Measurements from ENCODE around the gene DACH1. TPM values are rescaled to one million over a fixed set of nuclear protein-coding genes. Genes with fewer than 3 reads are reported as not detected.
A peak's percentile ranks its signal among the peaks of the same experiment; 100 is the strongest.

DACH1 gene
- total RNA-seq, 1 experiment from 2014 or later: 0.11 TPM

DNA sequence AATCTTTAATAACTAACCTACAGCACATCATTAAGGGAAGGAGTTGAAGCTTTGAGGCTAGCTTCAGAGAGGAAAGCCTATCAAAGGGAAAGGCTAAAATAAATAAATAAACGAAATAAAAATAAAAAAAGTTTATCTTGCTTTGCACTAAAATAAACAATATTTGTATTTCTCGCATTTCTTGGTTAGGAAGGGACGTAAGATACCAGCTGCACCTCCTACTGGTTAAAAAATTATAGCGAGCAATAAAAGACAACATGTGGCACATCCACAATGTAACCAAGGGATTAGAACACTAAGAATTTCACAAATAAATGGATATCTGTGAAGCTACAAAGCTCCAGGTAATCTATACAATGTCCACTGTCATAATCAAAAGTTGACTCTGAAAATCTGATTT is 194.5 kb downstream of the DACH1 start:
- Histone ChIP-seq H3K36me3 (ENCODE audit: insufficient read depth, low read length, poor library complexity, severe bottlenecking) (no peaks in the 10 kb centered on the region), H3K9me3 (ENCODE audit: low read depth, low read length, poor library complexity, severe bottlenecking) (no peaks in the 10 kb centered on the region), H3K4me3 (ENCODE audit: low read depth, low read length, poor library complexity, severe bottlenecking) (no peak overlapping the region), H3K27ac (ENCODE audit: low read depth, low read length, poor library complexity, severe bottlenecking) (no peak overlapping the region), H3K4me1 (ENCODE audit: insufficient read depth, low read length, poor library complexity, severe bottlenecking) (peaks cover 13% of the 10 kb centered on the region), H3K27me3 (replicated peaks; ENCODE audit: insufficient read depth, low read depth, low read length, poor library complexity) (no peaks in the 10 kb centered on the region)
- DNase-seq (ENCODE audit: low spot score): peak; percentile 33
- TF ChIP-seq, protein P1, sequence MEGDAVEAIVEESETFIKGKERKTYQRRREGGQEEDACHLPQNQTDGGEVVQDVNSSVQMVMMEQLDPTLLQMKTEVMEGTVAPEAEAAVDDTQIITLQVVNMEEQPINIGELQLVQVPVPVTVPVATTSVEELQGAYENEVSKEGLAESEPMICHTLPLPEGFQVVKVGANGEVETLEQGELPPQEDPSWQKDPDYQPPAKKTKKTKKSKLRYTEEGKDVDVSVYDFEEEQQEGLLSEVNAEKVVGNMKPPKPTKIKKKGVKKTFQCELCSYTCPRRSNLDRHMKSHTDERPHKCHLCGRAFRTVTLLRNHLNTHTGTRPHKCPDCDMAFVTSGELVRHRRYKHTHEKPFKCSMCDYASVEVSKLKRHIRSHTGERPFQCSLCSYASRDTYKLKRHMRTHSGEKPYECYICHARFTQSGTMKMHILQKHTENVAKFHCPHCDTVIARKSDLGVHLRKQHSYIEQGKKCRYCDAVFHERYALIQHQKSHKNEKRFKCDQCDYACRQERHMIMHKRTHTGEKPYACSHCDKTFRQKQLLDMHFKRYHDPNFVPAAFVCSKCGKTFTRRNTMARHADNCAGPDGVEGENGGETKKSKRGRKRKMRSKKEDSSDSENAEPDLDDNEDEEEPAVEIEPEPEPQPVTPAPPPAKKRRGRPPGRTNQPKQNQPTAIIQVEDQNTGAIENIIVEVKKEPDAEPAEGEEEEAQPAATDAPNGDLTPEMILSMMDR (conservative IDR thresholded peaks at IDR 0.05; ENCODE audit: low read depth, low read length): peak; percentile 59
- TF ChIP-seq EZH2 (IDR thresholded peaks at IDR 0.05; ENCODE audit: borderline replicate concordance, low read depth, low read length, poor library complexity, severe bottlenecking): no peak
- intact Hi-C loops (cut with micrococcal nuclease; ENCODE audit: unreplicated experiment): no loop called here
- no TSS peak for BruUV-seq (replicated peaks)
- CTCF ChIA-PET: no interaction called here
- POLR2A ChIA-PET (ENCODE audit: low non-redundant PET): no interaction called here

DNA sequence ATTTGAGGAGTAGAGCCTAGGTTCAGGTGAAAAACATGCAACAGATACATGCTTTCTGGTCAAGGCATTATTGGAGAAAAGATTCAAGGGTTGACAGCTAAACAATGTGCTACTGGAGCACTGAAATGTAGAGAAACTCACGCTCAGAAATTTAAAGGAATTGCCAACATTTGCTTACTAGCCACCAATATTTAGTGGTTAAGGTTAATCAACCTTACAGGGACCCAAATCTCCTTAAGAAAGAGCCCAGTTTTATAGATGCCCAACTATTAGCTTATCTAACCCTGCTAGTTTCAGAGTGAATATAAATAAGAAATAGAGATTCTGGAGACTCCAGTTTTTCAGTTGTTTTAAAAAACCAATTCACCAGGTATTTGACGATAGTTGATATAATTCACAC is 203.6 kb downstream of the DACH1 start:
- ChIA-PET POLR2A (ENCODE audit: low non-redundant PET) (no interaction called here), CTCF (no interaction called here)
- H3K27ac ChIP-seq (ENCODE audit: low read depth, low read length, poor library complexity, severe bottlenecking): no peak overlapping the region
- H3K4me1 ChIP-seq (ENCODE audit: insufficient read depth, low read length, poor library complexity, severe bottlenecking): peaks cover 17% of the 10 kb centered on the region
- DNase-seq (ENCODE audit: low spot score): no peak
- H3K27me3 ChIP-seq (replicated peaks; ENCODE audit: insufficient read depth, low read depth, low read length, poor library complexity): no peaks in the 10 kb centered on the region
- no peak overlapping the region for H3K4me3 ChIP-seq (ENCODE audit: low read depth, low read length, poor library complexity, severe bottlenecking)
- no peaks in the 10 kb centered on the region for H3K9me3 ChIP-seq (ENCODE audit: low read depth, low read length, poor library complexity, severe bottlenecking)
- intact Hi-C loops (cut with micrococcal nuclease; ENCODE audit: unreplicated experiment): no loop called here
- no peak for TF ChIP-seq EZH2 (IDR thresholded peaks at IDR 0.05; ENCODE audit: borderline replicate concordance, low read depth, low read length, poor library complexity, severe bottlenecking)
- TF ChIP-seq, protein P1 (conservative IDR thresholded peaks at IDR 0.05; ENCODE audit: low read depth, low read length): no peak
- BruUV-seq (replicated peaks): no TSS peak
- H3K36me3 ChIP-seq (ENCODE audit: insufficient read depth, low read length, poor library complexity, severe bottlenecking): no peaks in the 10 kb centered on the region

DNA sequence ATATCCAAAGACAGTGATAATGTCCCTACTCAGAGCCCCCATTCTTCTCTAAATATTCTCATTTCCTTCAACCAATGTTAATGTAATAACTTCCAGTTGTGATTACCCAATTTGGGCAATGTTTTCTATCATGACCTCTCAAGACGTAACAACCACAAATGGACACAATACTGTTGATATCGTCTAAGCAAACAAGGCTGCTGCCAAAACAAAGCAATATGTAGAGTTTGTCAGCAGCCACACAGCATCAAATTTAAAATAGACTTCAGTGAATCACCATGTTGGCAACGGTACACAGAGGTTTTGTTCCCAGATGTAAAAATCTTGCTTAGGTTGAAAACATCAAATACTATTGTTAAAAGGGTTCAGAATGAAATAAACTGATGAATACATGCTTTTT is 205.1 kb downstream of the DACH1 start:
- ChIA-PET CTCF (no interaction called here), POLR2A (ENCODE audit: low non-redundant PET) (no interaction called here)
- intact Hi-C loops (cut with micrococcal nuclease; ENCODE audit: unreplicated experiment): no loop called here
- no peaks in the 10 kb centered on the region for H3K9me3 ChIP-seq (ENCODE audit: low read depth, low read length, poor library complexity, severe bottlenecking)
- H3K27ac ChIP-seq (ENCODE audit: low read depth, low read length, poor library complexity, severe bottlenecking): no peak overlapping the region
- H3K4me3 ChIP-seq (ENCODE audit: low read depth, low read length, poor library complexity, severe bottlenecking): no peak overlapping the region
- peaks cover 17% of the 10 kb centered on the region for H3K4me1 ChIP-seq (ENCODE audit: insufficient read depth, low read length, poor library complexity, severe bottlenecking)
- BruUV-seq (replicated peaks): no TSS peak
- no peaks in the 10 kb centered on the region for H3K36me3 ChIP-seq (ENCODE audit: insufficient read depth, low read length, poor library complexity, severe bottlenecking)
- DNase-seq (ENCODE audit: low spot score): no peak
- TF ChIP-seq EZH2 (IDR thresholded peaks at IDR 0.05; ENCODE audit: borderline replicate concordance, low read depth, low read length, poor library complexity, severe bottlenecking): no peak
- TF ChIP-seq, protein P1 (conservative IDR thresholded peaks at IDR 0.05; ENCODE audit: low read depth, low read length): no peak
- no peaks in the 10 kb centered on the region for H3K27me3 ChIP-seq (replicated peaks; ENCODE audit: insufficient read depth, low read depth, low read length, poor library complexity)
